GM19397 (cell line): ENCODE measurements around the gene RUSF1.

Source experiments
- ATAC-seq: cut with Tn5 transposase; IDR thresholded peaks from one replicate; pipeline ENCODE4 v1.9.1; 2021; ENCODE audit warnings: mild to moderate bottlenecking, moderate library complexity; ENCODE audit not compliant: unreplicated experiment

Gene RUSF1

DNA sequence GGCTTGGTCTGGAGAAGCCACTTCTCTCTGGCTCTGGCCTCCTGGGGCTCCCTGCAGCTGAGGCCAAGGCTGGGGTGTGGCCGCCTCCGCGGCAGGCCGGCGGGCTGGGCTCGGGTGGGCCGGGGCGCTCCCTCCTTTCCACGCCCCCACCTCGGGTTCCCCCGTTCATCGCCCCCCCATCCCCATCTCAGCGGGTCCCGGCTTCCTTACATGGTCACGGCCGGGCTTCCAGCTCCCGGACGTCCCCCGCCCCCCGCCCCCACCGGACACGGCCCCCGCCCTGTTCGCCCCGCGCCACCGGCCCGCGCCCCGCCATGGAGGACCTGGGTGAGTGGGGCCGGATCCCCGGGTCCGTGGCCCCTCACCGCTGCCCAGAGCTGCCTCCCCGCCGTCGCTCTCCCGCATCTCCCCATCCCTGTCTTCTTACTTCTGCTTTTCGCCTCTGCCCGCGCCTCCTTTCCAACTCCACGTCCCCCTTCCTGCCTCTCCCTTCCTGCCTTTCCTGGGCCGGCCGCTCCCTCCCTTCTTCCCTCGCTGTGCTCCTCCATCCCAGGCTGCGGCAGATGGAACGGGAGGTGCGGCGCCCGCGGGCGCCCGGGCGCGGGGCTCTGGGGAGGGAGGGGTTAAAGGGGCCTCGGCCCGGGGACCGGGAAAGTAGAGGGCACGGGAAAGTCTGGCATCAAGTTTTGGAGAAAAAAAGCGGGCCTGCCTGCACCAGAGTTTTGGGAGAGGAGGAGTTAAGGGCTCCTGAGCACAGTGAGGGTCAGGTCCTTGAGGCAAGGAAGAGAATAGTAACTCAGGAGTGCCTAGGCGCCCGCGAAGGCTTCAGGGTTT lies 36.1 kb downstream of the RUSF1 start, which contains the start of gene TGFB1I1:
Gene TGFB1I1 (plus strand): TSS at position 278 of the 834 bp plus-strand sequence. CDS start 37 bp downstream, at position 315.
- ATAC-seq: no peak

DNA sequence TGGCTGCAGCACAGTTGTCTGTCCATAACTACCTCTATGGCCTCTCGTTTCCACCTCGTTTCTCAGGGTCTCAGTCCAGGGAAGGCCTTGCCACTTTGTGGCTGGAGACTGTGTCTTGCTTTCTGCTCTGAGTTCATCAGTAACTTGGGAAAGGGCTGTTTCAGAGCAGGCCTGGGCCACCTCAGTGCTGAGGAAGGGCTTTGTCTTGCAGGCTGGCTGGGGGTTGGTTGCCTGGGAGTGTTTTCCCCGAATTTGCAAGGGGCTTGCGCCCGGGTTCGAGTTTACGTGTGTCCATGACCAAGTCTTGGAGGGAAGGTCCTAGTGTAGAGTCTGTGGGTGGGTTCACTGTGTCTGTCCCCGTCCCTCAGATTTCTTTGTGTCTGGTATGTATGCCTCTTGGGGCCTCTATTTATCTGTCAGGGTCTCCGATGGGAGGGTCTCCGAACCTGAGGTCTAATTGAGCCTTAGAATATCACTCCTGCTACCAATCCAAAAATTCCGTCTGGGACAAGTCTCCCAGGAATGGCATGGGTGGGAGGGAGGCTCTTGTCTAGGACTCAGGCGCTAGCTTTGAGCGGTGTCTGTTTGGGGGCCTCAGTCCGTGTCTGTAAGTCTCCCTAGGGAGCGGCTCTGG lies 36.8 kb downstream of the RUSF1 start:
- no peak for ATAC-seq

DNA sequence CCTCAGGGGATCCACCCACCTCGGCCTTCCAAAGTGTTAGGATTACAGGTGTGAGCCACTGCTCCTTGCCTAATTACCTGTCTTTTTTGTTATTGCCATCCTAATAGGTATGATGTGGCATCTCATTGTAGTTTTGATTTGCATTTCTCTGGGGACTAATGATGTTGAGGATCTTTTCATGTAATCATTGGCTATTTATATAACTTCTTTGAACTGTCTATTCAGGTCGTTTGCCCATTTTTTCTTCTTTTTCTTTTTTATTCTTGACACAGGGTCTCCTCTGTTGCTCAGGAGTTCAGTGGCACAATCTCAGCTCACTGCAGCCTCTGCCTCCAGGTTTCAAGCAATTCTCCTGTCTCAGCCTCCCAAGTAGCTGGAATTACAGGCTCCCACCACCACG lies 37.6 kb downstream of the RUSF1 start:
- ATAC-seq: no peak

DNA sequence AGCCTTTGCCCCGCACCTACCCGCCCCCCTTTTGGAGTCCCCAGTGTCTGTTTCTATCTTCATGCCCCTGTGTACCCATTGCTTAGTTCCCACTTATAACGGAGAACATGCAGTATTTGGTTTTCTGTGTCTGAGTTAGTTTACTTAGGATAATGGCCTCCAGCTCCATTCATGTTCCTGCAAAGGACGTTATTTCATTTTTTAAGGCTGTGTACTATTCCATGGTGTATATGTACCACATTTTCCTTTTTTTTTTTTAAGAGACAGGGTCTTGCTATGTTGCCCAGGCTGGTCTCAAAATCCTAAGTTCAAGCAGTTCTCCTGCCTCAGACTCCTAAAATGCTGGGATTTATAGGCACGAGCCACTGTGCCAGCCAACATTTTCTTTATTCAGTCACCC lies 40.3 kb downstream of the RUSF1 start:
- no peak for ATAC-seq

DNA sequence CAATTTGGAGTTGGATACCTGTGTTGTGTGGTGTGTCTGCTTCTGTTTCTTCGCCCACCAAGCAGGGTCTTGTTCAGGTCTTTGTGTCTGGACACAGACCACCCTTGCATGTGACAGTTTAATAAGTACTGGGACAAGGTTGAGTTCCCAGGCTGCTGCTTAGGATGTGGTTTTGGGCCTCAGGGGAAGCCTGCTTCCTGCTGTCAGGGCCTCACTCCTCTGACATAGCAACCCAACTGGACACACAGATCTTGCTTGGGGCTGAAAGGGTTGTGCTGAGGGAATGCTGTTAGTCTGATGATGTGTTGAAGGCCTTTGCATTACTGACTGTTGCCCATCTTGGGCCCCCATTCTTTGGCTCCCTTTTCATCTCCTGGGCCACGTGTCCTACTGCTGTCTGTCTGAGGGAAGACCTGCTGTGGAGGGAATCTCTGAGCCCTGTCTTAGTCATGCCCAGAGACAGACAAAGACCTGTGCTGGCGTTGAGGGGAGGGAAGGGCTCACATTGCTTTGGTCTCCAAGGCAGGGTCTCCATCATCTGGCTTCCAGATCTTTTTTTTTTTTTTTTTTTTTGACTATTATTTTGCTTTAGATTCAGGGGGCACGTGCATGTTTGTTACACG lies 40.9 kb downstream of the RUSF1 start:
- no peak for ATAC-seq

DNA sequence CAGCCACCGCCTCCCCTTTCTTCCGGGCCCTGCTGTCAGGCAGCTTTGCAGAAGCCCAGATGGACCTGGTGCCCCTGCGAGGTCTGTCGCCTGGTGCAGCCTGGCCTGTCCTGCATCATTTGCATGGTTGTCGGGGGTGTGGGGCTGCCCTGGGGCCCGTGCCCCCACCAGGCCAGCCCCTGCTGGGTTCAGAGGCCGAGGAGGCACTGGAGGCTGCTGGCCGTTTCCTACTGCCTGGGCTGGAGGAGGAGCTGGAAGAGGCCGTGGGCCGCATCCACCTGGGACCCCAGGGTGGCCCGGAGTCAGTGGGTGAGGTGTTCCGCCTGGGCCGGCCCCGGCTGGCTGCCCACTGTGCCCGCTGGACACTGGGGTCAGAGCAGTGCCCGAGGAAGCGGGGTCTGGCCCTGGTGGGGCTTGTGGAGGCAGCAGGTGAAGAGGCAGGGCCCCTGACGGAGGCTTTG lies 41.8 kb downstream of the RUSF1 start:
- ATAC-seq: no peak

DNA sequence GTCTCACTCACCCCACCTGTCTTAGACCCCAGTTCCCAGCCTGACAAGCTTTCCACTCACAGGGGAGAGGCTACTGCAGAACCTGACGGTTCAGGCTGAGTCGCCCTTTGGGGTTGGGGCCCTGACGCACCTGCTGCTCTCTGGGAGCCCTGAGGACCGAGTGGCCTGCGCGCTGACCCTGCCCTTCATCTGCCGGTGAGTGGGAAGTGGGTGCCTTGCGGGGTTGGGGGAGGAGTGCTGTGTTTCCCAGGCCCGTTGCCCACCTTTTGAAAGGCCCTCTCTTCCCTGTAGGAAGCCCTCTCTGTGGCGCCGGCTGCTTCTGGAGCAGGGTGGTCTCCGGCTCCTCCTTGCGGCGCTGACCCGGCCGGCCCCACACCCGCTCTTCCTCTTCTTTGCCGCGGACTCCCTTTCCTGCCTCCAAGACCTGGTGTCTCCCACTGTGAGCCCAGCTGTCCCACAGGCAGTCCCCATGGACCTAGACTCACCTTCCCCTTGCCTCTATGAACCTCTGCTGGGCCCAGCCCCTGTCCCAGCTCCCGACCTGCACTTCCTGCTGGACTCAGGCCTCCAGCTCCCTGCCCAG lies 42.3 kb downstream of the RUSF1 start:
- ATAC-seq: no peak

DNA sequence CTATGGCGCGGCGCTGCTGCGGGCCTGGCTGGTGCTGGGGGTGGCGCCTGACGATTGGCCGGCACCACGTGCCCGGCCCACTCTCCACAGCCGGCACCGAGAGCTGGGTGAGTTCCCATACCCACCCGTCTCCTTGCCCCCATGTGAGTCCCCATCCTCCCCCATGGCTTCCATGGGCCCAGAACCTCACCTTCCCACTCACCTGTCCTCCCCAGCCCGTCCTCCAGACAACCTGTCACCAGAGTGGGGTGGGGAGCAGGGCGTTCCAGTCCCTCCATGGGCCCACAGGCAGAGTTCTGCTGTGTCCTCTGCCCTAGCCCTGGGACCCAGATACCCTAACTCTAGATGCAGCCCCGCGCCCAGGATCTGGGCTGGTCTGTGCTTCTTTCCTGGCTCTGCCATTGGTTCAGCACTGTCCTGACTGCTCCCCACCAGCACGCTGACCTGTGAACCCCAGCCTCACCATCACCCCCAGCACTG lies 43.4 kb downstream of the RUSF1 start:
- ATAC-seq: no peak

DNA sequence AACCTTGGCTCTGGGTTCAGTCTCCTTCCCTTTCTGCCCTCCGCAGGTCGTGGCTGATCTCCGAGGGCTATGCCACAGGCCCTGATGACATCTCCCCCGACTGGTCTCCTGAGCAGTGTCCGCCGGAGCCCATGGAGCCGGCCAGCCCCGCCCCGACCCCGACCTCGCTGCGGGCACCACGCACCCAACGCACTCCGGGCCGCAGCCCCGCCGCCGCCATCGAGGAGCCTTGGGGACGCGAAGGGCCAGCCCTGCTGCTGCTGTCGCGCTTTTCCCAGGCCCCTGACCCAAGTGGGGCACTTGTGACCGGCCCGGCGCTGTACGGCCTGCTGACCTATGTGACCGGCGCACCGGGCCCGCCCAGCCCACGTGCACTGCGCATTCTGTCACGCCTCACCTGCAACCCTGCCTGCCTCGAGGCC lies 43.8 kb downstream of the RUSF1 start:
- no peak for ATAC-seq

DNA sequence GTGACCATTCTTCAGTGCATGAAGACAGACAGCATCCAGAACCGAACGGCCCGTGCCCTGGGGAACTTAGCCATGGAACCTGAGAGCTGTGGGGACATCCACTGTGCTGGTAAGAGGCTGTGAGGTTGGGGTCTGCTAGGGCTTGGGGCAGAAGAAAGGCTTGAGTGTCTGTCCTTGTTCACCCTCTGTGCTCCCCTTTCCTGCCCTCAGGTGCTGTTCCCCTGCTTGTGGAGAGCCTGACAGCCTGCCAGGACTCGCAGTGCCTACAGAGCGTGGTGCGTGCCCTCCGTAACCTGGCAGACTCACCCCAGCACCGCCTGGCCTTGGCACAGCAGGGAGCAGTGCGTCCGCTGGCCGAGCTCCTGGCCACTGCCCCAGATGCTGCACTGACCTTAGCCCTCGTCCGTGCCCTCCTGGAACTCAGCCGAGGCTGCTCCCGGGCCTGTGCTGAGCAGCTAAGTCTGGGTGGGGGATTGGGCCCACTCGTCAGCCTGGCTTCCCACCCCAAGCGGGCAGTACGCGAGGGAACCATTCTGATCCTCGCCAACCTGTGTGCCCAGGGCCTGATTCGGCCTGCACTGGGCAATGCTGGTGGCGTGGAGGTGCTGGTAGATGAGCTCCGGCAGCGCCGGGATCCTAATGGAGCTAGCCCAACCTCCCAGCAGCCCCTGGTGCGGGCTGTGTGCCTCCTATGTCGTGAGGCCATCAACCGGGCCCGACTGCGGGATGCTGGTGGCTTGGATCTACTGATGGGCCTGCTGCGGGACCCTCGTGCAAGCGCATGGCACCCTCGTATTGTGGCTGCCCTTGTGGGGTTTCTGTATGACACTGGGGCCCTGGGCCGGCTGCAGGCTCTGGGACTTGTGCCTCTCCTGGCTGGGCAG lies 46.0 kb downstream of the RUSF1 start:
- no peak for ATAC-seq

DNA sequence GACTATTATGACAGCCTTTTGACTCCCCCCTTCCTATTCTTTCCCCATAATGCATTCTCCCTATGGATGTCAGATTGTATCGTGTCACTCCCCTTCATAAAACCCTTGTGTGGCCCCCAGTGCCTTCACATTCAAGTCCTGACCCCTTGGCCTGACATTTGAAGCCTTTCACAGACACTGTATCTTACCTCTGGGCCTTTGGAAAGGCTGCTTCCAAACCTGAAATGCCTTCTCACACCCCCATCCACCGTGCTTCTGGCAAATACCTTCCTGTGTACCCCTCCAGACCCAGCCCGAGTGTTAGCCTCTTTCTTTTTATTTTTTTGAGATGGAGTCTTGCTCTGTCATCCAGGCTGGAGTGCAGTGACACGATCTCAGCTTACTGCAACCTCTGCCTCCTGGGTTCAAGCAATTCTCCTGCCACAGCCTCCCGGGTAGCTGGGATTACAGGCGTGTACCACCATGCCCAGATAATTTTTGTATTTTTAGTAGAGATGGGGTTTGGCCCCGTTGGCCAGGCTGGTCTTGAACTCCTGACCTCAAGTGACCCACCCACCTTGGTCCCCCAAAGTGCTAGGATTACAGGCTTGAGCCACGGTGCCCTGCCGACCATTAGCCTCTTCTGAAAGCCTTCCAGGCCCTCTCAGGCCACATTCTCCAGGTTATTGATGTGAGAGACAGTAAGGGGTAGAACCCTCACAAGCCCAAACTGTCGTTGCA lies 46.8 kb downstream of the RUSF1 start:
- ATAC-seq: no peak

DNA sequence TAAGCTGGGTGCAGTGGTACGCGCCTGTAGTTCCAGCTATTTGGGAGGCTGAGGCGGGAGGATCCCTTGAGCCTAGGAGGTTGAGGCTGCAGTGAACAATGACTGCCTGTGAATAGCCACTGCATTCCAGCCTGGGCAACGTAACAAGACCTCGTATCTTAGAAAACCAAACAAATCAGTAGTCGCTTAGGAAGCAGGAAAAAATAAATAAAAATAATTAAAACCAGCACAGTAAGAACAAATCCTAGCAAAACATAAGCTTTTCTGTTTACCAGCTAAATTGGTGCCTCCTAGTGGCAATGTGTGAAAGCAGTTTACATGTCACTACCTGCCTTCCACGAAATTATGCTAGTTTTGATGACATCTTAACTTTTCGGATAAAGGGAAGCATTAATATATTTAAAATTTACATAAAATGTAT lies 47.6 kb downstream of the RUSF1 start:
- no peak for ATAC-seq

DNA sequence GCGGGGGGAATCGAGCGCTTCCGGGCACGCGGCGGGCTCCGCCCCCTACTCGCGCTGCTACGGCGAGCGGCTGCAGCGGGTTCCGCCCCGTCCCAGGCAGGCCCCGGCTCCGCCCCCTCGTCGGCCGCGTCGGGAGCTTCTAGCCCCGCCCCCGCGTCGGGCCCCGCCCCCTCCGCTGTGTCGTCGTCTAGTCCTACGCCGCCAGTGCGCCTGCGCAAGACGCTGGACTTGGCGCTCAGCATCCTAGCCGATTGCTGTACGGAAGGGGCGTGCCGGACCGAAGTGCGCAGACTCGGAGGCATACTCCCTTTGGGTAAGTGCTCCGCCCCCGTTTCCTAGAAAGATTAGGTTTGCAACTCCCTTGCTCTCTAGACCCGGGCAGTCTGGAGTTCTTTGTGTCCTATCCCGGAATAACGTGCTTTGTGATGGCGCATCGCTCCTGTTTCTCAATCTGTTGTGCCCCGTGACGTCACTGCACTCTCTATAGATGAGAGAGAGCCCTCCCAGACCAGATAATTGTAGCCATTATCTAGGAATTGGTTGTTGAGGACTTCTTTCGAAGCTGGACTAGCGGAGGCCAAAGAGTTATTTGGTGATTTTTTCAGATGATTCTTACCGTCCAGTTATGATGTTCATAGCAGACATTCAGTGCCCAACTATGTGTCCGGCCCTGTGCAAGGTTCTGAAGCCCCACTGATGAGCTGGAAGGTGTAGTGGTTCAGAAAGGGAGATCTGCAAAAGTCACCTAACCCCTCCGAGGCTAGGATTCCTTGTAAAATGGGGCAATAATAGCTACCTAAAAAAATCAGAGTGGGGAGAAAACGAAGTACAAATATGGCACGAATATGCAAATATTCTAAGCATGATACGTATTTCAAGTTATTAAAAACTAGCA lies 48.3 kb downstream of the RUSF1 start:
- ATAC-seq: peak; percentile 75

DNA sequence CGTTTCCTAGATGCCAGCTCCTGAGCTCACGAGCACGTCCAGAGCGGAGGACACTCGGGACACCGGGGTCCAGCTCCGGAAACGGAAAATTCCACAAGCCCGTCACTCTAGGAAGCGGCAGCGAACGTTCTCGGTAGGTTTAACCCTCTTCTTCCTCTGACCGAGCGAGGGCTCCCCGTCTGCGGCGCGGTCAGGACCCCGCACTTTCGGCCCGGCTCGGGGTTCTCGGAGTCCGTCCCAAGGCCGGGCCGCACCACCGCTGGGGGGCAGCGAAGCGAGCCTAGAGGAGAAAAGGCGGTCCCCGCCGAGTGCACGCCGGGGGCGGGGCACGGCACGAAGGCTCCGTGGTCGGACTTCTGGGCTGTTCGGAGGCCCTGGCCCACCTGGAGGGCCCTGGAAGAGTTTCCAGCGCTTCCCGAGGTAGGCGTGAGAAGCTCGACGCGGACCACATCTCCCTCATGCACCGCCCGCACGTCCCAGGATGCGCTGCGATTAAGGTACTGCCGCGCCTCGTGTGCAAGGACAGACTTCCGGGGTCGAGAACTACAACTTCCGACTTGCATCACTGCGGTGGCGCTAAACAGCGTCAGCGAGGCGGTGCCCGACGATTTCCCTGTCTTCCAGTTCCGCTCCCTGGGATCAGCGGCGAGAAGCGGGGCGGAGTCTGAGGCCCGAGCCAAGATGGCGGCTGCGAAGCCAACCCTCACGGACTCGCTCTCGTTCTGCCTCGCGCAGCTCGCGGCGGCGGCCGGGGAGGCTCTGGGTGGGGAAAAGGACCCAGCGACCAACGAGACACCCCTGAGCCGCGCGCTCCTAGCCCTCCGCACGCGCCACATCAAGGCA lies 49.1 kb downstream of the RUSF1 start, which contains the start of gene ARMC5:
Gene ARMC5 (plus strand): TSS at position 658 of the 843 bp plus-strand sequence. CDS start 24 bp downstream, at position 682.
- ATAC-seq: peak; percentile 75

DNA sequence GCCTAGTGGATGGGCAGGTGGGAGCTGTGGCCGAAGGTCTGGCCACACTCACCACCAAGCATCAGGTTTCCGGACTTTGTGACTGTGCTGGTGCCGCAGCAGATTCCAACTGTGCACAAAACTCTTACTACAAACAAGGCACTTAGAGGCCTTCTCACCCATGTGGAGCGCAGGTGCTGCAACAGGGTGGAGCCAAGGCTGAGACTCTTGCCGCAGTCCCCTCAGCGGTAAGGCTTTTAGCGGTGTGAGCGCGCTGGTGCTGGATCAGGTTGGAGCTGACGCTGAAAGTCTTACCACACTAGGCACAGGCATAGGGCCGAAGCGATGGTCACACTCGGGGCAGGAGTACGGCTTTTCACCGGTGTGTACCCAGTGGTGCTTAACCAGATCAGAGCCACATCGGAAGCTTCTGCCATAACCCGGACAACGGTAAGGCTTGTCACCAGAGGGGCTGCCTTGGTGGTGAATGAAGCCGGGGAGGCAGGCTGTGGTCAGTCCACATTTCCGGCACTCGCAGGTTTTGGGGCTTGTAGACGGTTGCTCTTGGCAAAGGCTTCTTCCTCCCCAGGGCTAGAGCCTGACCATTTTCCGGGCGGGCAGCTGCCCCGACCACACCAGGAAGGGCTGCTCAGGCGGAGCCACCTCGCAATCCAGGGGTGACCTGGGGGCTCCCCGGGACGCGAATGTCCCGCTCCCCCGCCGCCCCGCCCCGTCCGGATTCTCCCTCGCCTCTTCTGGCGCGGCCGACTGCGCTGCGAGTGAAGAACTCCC lies 49.9 kb downstream of the RUSF1 start:
- peak; percentile 10 for ATAC-seq

DNA sequence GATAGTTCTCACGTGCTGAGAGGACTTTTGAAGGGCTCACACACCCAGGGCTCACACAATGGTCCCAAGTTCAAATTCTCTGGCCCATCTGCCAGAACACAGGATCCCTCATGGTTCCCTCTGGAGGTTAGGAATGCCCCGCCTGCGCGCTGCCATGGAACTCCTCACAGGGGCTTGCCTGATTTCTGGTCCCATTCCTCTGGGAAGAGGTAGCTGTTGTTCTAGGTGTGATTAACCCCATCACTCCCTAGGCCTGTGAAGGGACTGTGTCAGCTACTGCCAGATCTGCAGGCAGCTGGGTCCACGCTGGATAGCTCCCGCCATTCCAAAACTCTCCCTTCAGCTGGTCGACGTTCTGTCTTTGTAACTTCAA lies 51.2 kb downstream of the RUSF1 start:
- ATAC-seq: no peak
